AG04450 (cell line): ENCODE results near the gene ITIH3. TPM values are rescaled to one million over a fixed set of nuclear protein-coding genes. Genes with fewer than 3 reads are reported as not detected.

Source experiments
- CTCF ChIA-PET: fragments of 300-600, 350-600 bp; formaldehyde crosslinking; extraction: SDS; loops from one replicate; lab custom pipeline; 2022; ENCODE audit warnings: antibody characterized with exemption, inconsistent platforms; lab: Charles Lee
- POLR2A ChIA-PET: fragments of 350-600 bp; formaldehyde crosslinking; extraction: SDS; loops from one replicate; lab custom pipeline; 2021; ENCODE audit warnings: antibody characterized with exemption, inconsistent platforms; lab: Yijun Ruan, JAX
- DNase-seq: peaks from one replicate; pipeline ENCODE4 v3.0.0-alpha.2; 2011; ENCODE audit warnings: low read depth, low spot score
- H3K27ac ChIP-seq: one replicate; pipeline ENCODE4 v1.5.1; 2012; ENCODE audit warnings: low read depth, low read length, control low read depth
- H3K27me3 ChIP-seq: one replicate; pipeline ENCODE4 v1.6.0; 2012; ENCODE audit warnings: low read length; ENCODE audit not compliant: control insufficient read depth, insufficient read depth
- H3K4me3 ChIP-seq: 2 replicates; pipeline ENCODE4 v1.5.1; 2011; ENCODE audit warnings: mild to moderate bottlenecking, low read depth, low read length, control low read depth
- H3K9me3 ChIP-seq: 2 replicates; pipeline ENCODE4 v1.5.1; 2012; ENCODE audit warnings: low read length; ENCODE audit not compliant: control insufficient read depth, insufficient read depth
- polyA plus RNA-seq: library from polyadenylated mRNA; depleted of rRNA; stranded (reverse); fragments of >200 nt; gene quantifications from 2 replicates; pipeline ENCODE4 v1.2.3, GENCODE V29; 2011
- TF ChIP-seq, protein P1 (sequence below): IDR thresholded peaks from 2 replicates; pipeline ENCODE4 v1.5.1; 2011; ENCODE audit warnings: low read depth, low read length, control low read depth, inconsistent platforms

Gene ITIH3
- polyA plus RNA-seq, 1 experiment, result 0.72 TPM

DNA sequence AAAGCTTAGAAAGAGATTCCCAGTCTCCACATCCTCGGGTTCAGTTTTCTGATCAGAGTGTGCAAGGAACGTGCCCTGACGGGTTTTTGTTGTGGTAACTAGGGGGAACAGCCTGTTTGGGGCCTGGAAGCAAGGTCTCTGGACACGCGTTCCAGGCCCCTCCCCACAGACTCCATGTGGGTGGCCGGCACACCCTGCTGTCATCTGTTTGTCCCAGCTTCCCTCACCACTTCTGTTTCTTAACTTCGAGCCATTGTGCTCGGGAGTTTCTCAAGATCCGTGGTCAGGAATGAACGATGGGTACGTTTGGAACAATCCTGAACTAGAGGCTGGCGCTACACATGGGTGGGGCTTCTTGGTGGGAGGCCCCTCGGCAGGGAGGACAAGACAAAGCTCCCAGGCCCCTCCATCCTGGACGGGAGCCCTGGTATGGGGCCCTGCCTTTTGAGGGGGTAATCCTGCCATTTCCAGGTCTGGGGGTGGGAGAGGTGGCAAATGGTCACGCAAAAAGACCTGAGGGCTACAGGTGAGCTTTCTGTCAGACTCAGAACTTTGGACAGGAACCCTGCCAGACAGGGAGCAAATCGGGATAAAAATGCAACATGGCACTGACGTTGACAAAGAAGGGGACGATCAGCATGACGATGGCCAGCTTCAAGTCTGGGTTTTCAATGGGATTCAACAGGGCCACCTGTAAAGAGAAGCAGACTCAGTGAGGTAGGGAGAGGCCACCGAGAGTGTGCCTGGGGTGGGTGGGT lies 48.7 kb downstream of the ITIH3 start:
- Histone ChIP-seq H3K27me3 (no peaks in the 10 kb centered on the region), H3K9me3 (no peaks in the 10 kb centered on the region), H3K27ac (no peak overlapping the region), H3K4me3 (no peak overlapping the region)
- TF ChIP-seq, protein P1, sequence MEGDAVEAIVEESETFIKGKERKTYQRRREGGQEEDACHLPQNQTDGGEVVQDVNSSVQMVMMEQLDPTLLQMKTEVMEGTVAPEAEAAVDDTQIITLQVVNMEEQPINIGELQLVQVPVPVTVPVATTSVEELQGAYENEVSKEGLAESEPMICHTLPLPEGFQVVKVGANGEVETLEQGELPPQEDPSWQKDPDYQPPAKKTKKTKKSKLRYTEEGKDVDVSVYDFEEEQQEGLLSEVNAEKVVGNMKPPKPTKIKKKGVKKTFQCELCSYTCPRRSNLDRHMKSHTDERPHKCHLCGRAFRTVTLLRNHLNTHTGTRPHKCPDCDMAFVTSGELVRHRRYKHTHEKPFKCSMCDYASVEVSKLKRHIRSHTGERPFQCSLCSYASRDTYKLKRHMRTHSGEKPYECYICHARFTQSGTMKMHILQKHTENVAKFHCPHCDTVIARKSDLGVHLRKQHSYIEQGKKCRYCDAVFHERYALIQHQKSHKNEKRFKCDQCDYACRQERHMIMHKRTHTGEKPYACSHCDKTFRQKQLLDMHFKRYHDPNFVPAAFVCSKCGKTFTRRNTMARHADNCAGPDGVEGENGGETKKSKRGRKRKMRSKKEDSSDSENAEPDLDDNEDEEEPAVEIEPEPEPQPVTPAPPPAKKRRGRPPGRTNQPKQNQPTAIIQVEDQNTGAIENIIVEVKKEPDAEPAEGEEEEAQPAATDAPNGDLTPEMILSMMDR, result no peak
- ChIA-PET CTCF (interaction anchor here (1.1 kb wide), 2 partner anchors 92 to 267 kb away, joined by 3 read pairs; no protein-coding TSS in a partner anchor), POLR2A (interaction anchor here (0.6 kb wide), 1 partner anchor 9 kb away, joined by 4 read pairs; the partner anchor contains the start of gene MUSTN1)
- DNase-seq, result no peak

DNA sequence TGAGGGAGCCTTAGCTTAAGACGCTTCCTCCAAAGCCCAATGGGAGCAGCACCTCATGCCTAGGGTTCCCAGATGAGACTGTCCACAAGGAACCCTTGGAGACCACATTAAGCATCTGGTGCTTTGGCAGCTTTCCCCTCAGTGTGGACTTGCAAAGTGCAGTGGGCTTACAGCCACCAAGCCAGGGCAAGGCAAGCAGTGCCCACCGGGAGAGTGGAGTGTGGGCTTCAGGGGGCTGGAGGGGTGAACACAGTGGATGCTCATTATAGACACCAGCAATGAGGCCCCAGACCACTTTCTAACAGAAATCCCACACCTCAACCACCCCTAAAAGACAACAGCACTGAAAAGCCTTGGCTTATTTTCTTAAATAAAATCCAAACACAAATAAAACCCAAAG lies 49.3 kb downstream of the ITIH3 start:
- Histone ChIP-seq H3K9me3 (no peaks in the 10 kb centered on the region), H3K27ac (no peak overlapping the region), H3K4me3 (no peak overlapping the region), H3K27me3 (no peaks in the 10 kb centered on the region)
- no peak for DNase-seq
- TF ChIP-seq, protein P1, result no peak
- ChIA-PET POLR2A (no interaction called here), CTCF (interaction anchor here (1.1 kb wide), 1 partner anchor 91 kb away, joined by 3 read pairs; no protein-coding TSS in a partner anchor)

DNA sequence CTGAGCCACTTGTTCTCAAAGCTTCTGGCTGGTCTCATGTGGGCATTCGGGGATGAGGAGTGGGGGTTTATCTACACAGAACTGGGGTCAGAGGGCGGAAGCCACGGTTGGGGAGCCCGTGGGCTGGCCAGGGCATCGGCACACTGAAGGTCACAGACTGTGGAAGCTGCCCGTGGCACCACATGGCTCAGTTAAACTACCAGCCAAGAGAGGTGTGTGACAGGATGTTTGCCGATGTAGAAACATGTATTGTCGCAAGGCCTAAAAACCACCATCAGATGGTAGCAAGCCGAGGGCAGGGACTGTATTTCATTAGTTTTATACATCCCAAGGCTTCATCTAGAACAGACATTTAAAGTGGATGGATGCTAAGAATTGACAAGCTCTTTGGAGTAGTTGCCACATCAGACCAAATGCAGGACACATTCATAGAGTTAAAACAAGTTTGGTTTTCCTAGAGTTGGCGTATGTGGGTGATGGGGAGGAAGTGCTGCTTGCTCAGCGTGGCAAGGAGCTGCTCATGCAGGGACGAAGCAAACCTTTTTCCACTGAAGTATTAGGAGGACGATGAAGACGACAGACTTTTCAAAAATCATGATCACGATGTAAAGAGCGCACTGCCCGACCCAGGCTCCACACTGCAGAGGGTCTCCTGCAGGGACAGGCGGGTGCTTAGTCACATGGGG lies 49.8 kb downstream of the ITIH3 start:
- CTCF ChIA-PET, result no interaction called here
- H3K9me3 ChIP-seq, result no peaks in the 10 kb centered on the region
- TF ChIP-seq, protein P1, result no peak
- no peak overlapping the region for H3K4me3 ChIP-seq
- DNase-seq, result no peak
- no peak overlapping the region for H3K27ac ChIP-seq
- POLR2A ChIA-PET, result no interaction called here
- no peaks in the 10 kb centered on the region for H3K27me3 ChIP-seq

DNA sequence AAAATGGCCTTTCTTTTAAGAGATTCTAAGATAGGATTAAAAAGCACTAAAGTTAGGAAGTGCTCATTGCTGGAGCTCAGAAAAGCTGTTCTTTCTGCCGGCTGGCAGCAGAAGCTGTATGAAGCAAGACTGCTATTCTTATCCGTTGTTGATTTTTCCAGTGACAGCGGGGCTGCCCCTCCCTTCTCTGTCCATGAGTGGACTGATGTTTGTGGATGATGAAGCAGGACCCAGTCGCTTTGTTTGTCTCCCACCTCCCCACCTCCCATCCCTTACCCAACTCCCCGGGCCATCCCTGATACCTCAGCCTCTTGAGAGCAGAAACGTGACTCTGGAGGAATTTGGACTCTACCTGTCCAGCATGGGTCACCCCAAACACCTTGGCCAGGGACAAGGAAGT lies 50.6 kb downstream of the ITIH3 start:
- ChIA-PET POLR2A (no interaction called here), CTCF (interaction anchor here (0.7 kb wide), 2 partner anchors 13 to 90 kb away, joined by 3 to 6 read pairs; no protein-coding TSS in a partner anchor)
- Histone ChIP-seq H3K4me3 (no peak overlapping the region), H3K27me3 (no peaks in the 10 kb centered on the region), H3K27ac (no peak overlapping the region), H3K9me3 (no peaks in the 10 kb centered on the region)
- DNase-seq, result no peak
- TF ChIP-seq, protein P1, result no peak
